Measurements from ENCODE around the gene DDX59. TPM values are rescaled to one million over a fixed set of nuclear protein-coding genes. Genes with fewer than 3 reads are reported as not detected.

DDX59 gene
- total and polyA plus RNA-seq, 9 of the 15 experiments (the other 6 are each of a cell fraction or from before 2014, with no cell fraction given), result 8.3 to 30.4 (median 19.8) TPM

DNA sequence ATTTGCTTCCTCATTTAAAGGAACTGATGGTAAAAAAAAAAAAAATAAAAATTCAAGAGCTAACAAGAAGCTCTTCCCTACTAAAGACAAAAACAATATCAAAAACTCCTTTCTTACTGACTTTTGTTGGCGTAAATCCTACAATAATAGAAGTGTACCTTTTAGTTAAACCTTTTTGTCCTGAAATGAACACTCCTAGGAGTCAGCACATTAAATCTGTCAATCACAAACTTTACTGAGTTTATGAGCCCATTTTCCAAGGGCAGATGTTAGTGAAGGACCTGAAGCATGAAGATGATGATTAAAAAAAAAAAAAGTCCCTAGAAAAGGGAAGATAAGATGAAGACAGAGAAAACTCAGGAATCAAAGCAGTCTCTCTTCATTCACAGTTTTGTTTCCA, 22.6 kb upstream of the DDX59 start:
- intact Hi-C loops (cut with micrococcal nuclease) (no loop called here), in situ Hi-C loops (cut with MboI) (no loop called here)
- POLR2A ChIA-PET, result interaction anchor here (1.3 to 1.4 kb wide), 2 partner anchors 11 to 23 kb away, joined by 3 to 4 read pairs; partner anchors contain the start of gene DDX59
- FAIRE-seq (no peak), DNase-seq (ENCODE audit: extremely low read depth in 1 of 4, low spot score in 3 of 4) (no peak), ATAC-seq (no peak)
- Histone ChIP-seq H2AFZ (ENCODE audit: low read depth, low read length) (no peak overlapping the region), H4K20me1 (replicated peaks; ENCODE audit: control insufficient read depth, insufficient read depth, low read length) (no peaks in the 10 kb centered on the region), H3K9me1 (ENCODE audit: control insufficient read depth, insufficient read depth, low read length) (no peaks in the 10 kb centered on the region), H3K27ac (ENCODE audit: extremely low read depth, low read depth, low read length) (no peak overlapping the region), H3K4me2 (ENCODE audit: insufficient read depth, low read length) (no peak overlapping the region), H3K4me3 (no peak overlapping the region), H3K36me3 (ENCODE audit: control insufficient read depth, insufficient read depth, low read length) (no peaks in the 10 kb centered on the region), H3K4me1 (replicated peaks in 1 of 2; ENCODE audit: control insufficient read depth in 2 of 2, insufficient read depth in 2 of 2, low read length in 2 of 2) (no peaks in the 10 kb centered on the region), H3K79me2 (ENCODE audit: control insufficient read depth, insufficient read depth, low read length) (no peaks in the 10 kb centered on the region), H3K27me3 (ENCODE audit: control insufficient read depth in 2 of 2, insufficient read depth in 2 of 2, low read length in 2 of 2) (no peaks in the 10 kb centered on the region), H3K9me3 (replicated peaks; ENCODE audit: control insufficient read depth, insufficient read depth, low read depth, low read length) (no peaks in the 10 kb centered on the region), H3K9ac (ENCODE audit: insufficient read depth in 1 of 2, low read depth in 2 of 2, low read length in 2 of 2) (no peak overlapping the region)
- WGBS (ENCODE audit: insufficient coverage, low coverage, missing lambda C conversion rate), result 68% methylated on average over 1 of the region's 1 CpG
- CTCF ChIA-PET (ENCODE audit: low intra/inter-chr PET ratio), result no interaction called here
- 0 out of 2 replicates have a peak, but pooled peaks have one; percentile 31 for TF ChIP-seq PKNOX1 (IDR thresholded peaks at IDR 0.05)
- TF ChIP-seq ETV6 (IDR thresholded peaks at IDR 0.05; ENCODE audit: borderline replicate concordance in 1 of 2, low read depth in 2 of 2, low read length in 1 of 2), result no peak
- TF ChIP-seq ETV6 (CRISPR knock-in tag; IDR thresholded peaks at IDR 0.05; ENCODE audit: borderline replicate concordance), result no peak
- TF ChIP-seq NEUROD1 (IDR thresholded peaks at IDR 0.05; ENCODE audit: borderline replicate concordance, low read depth, low read length, partially characterized antibody), result no peak
- TF ChIP-seq NR2C1 (IDR thresholded peaks at IDR 0.05), result no peak
- no peak for TF ChIP-seq NR2C1 (tag; IDR thresholded peaks at IDR 0.05)
- no peak for TF ChIP-seq SMARCB1 (IDR thresholded peaks at IDR 0.05; ENCODE audit: insufficient read length, low read depth)
- no peak for TF ChIP-seq BCL6 (CRISPR knock-in tag; IDR thresholded peaks at IDR 0.05)
- no TSS peak for BruUV-seq (replicated peaks)

Data from K562 (cell line).